NK-92 (cell line): ENCODE measurements around the gene AMZ1.

Source experiments
- DNase-seq: peaks from one replicate; lab custom pipeline; 2025; ENCODE audit not compliant: unreplicated experiment; lab: John Stamatoyannopoulos, UW

AMZ1 gene, protein sequence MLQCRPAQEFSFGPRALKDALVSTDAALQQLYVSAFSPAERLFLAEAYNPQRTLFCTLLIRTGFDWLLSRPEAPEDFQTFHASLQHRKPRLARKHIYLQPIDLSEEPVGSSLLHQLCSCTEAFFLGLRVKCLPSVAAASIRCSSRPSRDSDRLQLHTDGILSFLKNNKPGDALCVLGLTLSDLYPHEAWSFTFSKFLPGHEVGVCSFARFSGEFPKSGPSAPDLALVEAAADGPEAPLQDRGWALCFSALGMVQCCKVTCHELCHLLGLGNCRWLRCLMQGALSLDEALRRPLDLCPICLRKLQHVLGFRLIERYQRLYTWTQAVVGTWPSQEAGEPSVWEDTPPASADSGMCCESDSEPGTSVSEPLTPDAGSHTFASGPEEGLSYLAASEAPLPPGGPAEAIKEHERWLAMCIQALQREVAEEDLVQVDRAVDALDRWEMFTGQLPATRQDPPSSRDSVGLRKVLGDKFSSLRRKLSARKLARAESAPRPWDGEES

DNA sequence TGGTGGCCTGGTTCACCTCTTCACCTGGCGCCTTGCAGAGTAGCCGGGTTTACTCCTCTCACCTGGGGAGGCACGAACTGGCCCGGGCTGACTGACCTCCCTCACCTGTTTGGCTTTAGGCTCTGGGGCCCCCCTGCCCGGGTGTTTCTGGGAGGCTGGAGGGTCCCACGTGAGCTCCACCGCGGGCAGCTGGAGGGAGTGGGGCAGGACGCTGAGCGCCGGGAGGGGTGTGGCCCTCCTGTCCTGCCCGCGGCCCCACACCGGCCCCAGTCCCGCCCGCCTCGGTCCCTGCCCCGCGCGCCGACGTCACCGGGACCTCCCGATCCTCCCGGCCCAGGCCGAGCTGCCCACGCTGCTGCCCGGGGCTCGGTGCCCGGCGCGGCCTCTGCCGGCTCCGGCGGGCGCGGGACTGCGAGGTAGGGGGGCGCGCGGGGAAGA, at the start of gene AMZ1:
TSS of gene AMZ1 (plus strand) at position 322 of the 438 bp plus-strand sequence. CDS start 12,250 bp downstream, outside the sequence.
- DNase-seq = no peak

DNA sequence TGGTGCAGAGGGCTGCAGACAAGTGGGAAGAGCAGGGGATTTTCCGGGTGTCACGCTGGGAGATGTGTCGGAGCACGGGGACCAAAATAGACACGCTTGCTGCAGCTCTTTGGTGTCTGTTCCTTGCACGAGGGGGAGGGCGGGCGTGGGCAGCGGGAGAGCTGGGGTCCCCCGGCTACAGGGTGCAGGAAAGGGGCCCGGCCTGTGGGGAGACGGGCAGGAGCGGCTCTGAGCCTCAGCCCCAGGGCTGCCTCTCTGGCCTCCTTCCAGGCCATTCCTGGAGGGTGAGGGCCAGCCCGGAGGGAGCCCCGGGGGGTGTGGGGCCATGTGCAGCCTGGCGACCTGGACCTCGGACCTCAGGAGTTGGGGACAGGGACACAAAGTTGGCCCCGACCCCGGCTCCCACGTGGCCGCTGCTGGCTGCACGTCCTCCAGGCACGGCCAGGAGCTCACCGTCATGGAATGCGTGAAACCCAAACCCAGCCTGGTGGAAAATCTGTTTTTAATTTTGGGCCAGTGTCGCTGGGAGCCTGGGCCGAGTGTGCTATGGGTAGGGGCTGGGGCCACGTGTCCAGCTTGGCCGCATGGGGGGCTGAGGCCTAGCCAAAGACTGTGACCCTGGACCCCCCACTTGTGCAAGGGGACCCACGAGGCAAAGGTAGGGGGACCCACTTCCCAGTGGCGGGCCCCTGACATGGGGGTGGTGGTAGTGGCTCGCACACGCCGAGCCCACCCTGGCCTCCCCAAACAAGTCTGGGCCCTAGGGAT, 49.6 kb upstream of the AMZ1 start:
- no peak for DNase-seq

DNA sequence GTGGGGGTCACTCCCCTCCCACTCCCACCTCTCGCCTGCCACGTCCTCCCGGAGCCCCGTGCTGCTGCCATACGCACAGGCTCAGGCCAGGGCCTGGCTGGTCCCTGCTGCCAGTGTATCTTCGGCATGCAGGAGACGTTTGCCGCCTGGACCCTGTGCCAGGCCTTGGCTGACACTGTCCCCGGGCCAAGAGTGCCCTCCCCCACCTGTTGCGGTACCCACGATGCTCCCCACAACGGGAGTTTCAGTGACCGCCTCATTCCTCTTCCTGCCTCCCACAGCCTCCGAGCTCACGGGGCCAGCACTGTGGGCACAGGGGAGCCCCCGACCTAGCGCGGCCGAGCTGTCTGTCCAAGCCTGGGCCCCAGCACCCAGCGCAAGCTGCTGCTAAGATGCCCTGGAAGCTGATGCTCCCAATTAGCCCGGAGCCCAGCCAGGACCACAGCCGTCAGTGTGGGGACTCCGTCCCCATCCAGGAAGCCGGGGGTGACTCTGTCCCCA, 48.8 kb upstream of the AMZ1 start:
- no peak for DNase-seq

DNA sequence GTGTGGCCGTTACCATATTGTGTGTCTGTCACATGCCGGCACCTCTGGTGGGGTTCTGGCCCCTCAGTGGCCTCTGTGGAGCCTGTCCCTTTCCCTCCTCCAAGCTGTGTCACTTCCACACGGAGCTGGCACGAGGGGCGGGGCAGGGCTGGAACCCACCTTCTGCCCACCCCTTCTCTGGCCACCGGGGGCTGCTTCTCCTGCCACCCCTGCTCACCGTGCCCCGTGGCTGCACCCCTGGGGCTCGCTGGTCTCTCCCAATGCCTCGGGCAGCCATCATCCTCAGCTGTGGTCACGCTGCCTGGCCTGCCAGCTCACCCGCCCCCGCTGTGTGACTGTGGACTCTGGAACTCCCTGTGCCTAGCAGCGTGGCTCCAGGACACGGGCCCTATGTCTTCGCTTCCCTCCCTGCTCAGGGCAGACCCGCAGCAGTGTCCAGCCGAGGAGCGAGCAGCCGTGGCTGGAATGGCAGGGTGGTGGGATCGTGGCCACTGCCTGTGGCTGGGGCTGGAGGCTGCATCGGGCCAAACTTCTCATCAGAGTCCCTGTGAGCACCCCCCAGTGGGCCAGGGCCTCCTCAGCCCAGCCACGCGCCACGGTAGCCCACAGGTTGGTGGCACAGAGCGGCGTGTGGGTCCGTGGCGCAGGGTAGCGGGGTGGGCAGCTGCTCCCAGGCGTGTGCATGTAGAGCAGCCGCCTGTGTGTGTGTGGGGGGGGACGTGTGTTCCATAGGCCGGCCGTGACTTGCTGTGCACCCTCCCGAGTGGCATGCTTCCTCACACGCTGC, 48.1 kb upstream of the AMZ1 start:
- no peak for DNase-seq

DNA sequence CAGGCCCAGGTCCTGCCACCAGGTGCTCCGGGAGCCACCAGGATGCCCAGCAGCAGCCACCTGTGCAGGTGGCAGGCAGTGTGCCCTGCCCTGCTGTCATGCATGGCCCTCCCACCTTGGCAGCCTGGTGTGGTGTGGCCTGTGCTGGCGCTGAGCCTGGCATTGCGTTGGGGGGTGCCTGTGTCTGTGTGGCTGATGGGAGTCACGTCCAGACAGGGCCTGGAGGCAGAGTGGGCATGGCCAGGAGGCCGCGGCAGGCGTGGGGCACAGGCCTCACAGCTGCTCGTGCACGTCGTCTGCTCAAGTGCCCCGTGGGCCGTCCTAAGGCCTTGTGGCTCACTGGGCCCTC, 47.5 kb upstream of the AMZ1 start:
- DNase-seq = no peak

DNA sequence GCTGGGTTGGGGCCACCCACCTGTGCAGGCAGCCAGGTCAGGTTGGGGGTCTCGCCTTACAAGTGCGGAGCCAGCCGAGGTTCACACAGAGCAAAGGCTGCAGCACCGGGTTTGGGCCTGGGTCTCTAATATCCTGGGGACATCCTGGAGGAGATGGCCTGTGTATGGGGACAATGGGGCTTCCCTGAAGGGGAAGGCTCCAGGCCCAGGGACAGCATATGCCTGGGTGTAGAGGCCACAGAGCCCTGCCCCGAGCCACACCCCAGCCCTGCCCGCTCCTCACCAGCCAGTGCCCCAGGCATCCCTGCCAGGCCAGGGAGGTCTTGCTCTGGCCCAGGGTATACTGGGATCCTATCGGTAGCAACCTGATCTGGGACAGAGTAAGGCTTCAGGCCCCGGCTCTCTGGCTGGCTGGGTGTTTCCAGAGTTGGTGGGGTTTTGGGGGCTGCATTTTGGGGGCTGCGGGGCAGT, 47.1 kb upstream of the AMZ1 start:
- DNase-seq = no peak

DNA sequence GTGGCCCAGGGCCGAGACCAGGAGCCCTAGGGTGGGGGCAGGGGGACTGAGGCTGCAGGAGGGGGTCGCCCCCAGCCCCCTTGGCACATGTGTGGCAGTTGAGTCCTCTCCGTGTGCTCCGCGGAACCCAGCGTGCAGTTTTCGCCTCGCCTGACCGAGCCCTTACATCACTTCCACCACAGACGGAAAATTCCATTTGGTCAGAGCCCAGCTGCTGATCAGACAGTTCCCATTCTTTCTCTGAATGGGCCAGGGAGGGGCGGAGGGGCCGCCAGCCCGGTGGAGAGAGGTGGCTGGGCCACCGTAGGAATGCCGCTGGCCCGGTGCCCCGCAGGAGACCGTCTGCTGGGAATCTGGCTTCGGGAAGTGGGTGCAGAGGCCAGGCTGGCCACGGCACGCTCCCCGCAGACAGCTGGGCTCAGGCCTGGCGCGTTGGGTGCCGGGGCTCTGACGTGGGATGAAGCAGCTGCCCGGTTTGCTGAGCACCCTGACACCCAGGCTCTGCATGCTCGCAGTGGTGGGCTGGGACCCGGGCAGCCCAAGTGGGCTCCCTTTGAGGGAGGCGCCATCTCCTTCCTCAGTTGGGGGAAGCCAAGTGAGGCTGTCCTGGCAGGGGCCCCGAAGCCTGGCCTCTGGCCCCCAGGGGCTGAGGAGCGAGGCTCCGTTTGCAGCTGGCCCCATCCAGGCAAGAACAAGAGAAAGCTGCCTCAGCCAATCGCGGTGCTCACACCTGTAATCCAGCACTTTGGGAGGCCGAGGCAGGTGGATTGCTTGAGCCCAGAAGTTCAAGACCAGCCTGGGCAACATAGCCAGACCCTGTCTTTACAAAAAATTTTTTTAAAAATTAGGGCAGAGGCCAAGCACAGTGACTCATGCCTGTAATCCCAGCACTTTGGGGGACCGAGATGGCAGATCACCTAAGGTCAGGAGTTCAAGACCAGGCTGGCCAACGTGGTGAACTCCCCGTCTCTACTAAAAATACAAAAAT, 46.3 kb upstream of the AMZ1 start:
- DNase-seq = no peak

DNA sequence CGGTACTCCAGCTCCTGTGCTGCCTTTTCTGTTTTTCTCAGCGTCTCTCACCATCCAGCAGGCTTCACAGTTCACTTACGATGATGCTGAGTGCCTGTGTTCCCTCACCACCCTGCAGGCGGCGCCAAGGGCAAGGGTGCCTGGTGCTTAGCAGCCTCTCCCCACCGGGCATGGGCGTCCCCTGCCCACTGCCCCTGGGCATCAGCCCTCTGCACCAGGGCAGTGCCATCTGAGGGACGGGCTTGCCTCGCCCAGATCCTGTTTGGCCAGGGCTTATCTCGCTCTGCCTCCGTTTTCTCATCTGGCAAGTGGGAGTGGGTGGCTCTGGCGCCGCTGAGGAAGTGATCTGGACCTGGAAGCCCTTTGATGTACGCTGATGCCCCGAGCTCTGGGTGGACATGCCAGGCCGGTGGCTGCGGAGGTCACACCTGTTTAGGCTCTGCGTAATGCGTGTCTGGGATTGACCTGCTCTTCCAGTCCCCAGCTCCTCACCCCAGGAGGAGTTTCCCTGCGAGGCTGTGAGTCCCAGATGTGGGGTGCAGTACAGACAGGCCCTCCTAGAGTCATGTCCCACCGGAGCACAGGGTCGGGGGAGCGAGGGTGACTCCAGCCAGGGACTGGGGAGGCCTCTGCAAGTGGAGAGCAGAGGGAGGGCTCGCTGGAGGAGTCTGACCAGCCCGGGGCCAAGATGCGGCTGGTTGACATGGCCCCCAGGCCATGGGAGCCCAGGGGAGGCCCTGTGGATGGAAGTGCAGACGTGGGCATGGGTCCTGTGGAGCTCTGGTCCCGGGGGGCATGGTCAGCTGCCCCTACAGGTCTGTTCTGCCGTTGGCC, 44.4 kb upstream of the AMZ1 start:
- no peak for DNase-seq

DNA sequence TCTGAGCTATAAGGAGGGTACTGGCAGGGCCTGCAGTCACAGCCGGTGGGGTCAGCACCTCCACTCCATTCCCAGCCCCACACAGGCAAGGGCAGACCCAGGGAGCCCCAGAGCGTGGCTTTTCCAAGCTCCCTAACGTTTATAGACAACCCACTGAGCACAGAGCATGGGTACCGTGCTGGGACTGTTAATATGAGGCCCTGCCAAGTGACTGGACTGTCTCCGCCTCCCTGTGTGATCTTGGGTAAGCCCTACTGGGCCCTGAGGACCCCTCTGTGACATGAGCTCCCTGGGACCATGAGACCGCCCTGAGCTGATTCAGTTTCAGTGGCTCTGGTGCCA, 43.8 kb upstream of the AMZ1 start:
- no peak for DNase-seq

DNA sequence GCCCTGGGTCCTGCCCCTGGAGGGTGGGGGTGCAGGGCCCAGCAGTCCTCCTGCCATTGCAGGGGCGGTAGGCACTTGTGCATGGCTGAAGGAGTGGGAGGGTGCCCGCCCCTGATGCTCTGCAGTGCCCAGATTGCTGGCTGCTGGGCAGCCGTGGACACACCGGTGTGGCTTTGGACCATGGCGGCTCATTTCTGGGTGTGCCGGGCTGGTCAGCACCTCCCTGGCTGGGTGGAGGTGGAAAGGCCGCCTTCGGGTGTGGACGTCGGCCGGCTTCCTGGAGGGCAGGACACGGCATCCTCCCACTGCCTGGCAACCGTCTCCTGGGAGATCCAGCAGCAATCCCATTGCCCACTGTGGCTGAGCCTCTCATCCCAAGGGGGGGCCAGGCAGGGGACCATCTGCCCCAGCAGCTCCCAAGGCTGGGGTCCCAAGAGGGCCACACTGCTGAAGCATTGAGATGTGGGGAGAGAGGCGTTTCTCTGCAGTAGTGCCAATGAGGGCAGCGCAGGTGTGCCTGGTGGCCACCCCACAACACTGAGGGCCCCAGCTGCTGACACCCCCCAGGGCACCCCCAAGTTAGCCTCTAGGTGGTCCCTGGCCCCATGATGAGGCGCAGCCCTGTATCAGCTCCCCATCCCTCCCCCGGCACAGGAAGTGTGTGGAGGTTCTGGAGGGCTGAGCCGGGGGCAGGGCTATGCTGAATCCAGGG, 43.3 kb upstream of the AMZ1 start:
- no peak for DNase-seq

DNA sequence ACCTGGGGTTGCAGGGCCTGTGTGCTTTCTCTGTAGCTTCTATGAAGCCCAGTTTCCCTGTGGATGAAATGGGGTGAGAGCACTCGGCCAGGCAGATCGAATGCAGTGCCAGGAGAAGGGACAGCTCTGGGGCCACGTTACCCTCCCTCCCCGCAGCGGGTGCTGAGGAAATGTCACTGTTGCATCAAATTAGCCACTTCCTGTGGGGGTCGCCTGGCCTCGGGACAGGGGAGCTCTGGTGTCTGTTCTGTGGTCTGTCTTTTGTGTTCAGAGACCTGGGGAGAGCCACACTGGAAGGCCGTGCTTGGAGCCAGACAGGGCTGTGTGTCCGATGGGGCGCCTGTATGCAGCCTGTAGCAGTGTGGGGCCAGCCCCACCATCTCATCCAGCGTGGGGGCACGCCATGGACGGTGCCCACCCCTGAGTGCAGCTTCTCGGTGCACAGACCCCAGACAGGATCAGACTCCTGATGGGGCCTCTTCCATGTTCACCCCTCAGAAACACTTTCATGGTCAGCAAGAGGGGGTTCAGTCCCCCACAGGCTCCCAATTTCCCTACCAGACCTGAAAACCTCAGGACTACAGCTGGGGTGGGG, 42.6 kb upstream of the AMZ1 start:
- DNase-seq = no peak

DNA sequence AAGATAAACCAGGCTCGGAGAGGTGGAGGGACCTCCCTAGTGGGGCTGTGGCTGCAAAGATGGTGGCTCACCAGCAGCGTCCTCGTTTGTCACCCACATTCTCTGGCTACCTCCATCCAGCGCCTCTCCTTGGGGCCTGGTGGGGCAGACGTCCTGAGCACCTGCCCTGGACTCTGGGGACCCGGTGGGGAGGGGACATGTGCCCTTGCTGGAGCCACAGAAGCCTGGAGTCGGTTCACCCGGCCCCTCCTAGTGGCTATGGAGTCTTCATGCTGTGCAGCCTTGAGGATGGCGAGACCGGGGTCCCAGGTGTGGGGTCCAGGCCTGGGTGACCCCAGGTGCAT, 41.7 kb upstream of the AMZ1 start:
- DNase-seq = no peak

DNA sequence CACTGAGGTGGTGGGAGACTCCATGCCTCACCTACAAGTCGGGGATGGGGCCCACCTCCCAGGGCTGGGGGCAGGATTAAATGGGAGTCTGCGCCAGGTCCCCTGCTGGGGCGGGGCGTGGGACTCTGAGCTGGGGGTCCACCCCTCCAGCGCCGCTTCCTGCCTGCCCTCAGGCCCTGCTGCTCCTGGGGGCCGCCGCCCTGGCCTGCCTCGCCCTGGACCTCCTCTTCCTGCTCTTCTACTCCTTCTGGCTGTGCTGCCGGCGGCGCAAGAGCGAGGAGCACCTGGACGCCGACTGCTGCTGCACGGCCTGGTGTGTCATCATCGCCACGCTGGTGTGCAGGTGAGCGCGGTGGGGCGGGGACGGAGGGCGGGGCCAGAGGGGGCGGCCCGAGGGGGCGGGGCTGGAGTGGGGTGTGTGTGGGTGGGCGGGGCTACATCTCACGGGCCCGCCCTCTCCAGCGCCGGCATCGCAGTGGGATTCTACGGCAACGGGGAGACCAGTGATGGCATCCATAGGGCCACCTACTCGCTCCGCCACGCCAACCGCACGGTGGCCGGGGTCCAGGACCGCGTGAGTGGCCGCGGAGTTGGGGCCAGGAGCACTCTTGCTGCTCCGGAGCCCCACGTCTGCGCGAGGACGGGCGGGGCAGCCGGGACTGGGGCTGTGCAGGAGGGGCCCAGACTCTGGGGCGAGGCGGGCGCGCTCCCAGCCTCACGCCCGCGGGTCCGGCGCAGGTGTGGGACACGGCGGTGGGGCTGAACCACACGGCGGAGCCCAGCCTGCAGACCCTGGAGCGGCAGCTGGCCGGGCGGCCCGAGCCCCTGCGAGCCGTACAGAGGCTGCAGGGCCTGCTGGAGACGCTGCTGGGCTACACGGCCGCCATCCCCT, 41.1 kb upstream of the AMZ1 start:
- DNase-seq = no peak

DNA sequence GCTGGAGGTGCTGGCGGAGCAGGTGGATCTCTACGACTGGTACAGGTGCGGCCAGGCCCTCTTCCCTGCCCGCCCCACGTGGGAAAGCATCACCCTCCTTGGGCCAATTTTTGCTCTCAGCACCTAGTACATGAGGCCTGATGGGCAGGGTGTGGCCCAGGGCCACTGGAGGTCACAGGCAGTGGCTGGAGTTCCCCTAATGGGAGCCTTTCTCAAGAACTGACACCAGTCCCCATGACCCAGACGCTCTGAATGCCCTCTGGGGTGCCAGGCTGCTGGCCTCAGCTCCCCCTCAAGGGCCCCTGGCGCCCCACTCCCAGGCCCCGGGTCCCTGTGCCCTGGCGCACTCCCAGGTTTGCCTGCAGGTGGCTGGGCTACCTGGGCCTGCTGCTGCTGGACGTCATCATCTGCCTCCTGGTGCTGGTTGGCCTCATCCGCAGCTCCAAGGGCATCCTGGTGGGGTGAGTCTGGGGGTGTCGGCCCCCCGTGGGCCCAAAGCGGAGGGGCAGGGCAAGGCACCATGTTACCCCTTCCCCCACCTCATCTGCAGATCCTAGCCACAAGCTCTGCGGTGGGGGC, 40.3 kb upstream of the AMZ1 start:
- no peak for DNase-seq

DNA sequence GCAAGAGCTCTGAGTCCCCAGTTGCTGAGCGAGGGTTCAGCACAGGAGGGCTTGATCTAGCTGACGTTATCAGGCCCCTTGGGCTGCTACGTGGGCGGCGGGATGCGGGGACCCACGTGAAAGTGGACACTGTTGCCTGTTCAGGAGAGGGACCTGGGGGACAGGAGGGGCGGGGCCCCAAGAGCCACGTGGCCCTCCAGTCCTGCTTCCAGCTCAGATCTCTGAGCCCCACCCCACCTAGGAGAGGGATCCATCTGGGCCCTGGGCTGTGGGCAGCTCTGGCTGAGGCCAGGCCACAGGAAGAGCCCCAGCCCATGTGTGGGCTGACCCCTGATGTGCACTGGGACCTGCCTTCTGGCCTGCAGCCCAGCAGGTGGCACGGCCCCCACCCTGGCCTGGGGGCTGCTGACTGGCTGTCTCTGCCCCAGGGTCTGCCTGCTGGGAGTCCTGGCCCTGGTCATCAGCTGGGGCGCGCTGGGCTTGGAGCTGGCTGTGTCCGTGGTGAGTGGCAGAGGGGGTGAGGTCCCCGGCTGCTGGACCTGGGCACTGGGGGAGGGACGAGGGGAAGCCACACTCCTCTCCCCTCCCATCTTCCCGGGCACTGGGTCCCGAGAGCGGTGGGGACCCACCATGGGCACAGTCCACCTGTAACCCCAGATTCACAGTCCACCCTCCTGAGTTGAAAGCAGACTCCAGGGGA, 38.7 kb upstream of the AMZ1 start:
- DNase-seq = no peak

DNA sequence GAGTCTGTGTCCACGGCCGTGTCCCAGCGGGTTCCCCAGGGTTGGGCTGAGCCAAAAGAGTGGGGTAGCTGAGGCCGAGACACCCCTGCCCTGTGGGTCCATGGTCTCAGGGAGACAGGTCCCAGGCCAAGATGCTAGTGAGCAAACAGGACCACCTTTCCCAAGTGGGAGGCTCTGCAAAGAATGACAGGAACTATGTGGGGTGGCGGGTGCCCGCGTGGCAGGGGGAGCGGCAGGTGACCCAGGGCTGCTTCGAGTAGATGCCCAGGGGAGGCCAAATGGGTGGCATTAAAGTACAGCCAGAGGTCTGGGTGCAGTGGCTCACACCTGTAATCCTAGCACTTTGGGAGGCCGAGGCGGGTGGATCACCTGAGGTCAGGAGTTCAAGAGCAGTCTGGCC, 38.0 kb upstream of the AMZ1 start:
- DNase-seq = no peak
